ENCODE measurements around the gene SLIT3.

The SLIT3 gene

DNA sequence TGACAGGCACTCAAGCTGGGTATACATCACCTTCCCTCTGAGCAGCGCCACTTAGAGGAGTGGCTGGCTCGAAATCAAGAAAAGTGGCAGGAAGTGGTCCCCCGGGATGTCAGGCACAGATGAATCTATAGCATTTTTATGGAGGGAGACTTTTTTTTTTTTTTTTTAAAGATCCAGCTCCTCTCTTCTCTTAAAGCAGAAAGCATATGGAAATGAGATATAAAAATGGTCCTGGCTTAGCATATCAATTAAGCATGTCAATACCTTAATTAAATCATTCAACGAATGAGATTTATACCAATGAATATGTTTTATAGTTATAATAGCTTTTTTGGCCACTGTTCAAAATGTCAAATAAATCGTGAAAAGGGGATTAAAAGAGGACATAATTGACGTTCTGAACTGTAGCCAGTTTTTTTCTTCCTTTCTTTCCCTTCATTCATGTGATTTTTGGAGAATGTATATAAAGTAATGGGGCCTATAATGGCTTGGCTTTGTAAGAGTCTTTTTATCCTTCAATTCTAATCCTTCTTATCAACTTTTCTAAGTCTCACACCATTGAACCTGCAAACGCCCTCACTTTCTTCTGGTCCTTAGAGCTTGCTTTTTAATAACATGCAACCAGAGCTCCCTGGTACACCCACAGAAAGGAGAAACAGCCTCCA is 402.6 kb downstream of the SLIT3 start:
- H3K4me1 ChIP-seq (ENCODE audit: control insufficient read depth in 2 of 2, insufficient read depth in 2 of 2, low read length in 2 of 2): no peaks in the 10 kb centered on the region

DNA sequence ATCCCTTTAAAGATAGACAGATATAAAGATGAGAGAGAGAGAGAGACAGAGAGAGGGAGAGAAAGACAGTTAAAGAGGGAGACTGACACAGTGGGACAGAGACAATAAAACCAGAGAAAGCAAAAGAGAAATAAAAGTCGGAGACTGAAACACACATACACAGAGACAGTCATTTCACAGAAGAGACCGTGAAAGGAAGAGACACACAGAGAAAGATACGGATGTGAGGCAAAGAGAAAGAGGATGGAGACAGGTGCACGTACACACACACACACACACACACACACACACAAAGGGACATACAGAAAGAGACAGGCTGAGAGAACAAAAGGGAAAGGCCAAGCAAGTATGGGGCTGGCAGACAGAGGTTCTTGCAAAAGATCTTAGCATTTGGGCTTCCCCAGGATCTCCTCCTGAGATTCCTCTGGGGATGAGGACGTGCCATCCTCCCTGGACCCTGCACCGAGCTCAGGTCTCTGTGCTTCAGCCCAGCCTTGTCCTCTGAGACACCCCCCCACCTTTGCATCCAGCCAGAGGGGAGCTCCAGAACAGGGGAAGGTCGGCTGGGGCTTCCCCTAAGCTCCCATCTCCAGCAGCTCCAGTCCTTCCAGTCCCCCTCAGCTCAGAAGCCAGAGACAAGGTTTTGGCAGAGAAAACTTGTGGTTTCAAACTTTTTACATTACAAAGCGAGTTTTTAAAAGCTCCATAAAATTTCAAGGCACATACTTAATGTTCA is 403.4 kb downstream of the SLIT3 start:
- H3K9ac ChIP-seq (ENCODE audit: low read depth in 1 of 2, low read length in 2 of 2): no peak overlapping the region
- H3K4me3 ChIP-seq (ENCODE audit: low read length in 2 of 2): no peak overlapping the region
- no peaks in the 10 kb centered on the region for H3K27me3 ChIP-seq (ENCODE audit: control insufficient read depth in 2 of 2, insufficient read depth in 2 of 2, low read length in 2 of 2)
- H3K9me3 ChIP-seq (ENCODE audit: control insufficient read depth in 2 of 2, low read length in 2 of 2): no peaks in the 10 kb centered on the region
- no peaks in the 10 kb centered on the region for H3K36me3 ChIP-seq (ENCODE audit: control insufficient read depth in 2 of 2, insufficient read depth in 2 of 2, low read length in 2 of 2)
- H3K27ac ChIP-seq (ENCODE audit: low read depth in 2 of 2, low read length in 2 of 2): no peak overlapping the region
- H3K4me1 ChIP-seq (ENCODE audit: control insufficient read depth in 2 of 2, insufficient read depth in 2 of 2, low read length in 2 of 2): no peaks in the 10 kb centered on the region

More for the DNA sequence above, 402.6 kb downstream of the SLIT3 start:
- H3K27ac ChIP-seq (ENCODE audit: low read depth in 2 of 2, low read length in 2 of 2): no peak overlapping the region
- H3K36me3 ChIP-seq (ENCODE audit: control insufficient read depth in 2 of 2, insufficient read depth in 2 of 2, low read length in 2 of 2): no peaks in the 10 kb centered on the region
- no peaks in the 10 kb centered on the region for H3K9me3 ChIP-seq (ENCODE audit: control insufficient read depth in 2 of 2, low read length in 2 of 2)
- H3K9ac ChIP-seq (ENCODE audit: low read depth in 1 of 2, low read length in 2 of 2): no peak overlapping the region
- no peak overlapping the region for H3K4me3 ChIP-seq (ENCODE audit: low read length in 2 of 2)
- no peaks in the 10 kb centered on the region for H3K27me3 ChIP-seq (ENCODE audit: control insufficient read depth in 2 of 2, insufficient read depth in 2 of 2, low read length in 2 of 2)

DNA sequence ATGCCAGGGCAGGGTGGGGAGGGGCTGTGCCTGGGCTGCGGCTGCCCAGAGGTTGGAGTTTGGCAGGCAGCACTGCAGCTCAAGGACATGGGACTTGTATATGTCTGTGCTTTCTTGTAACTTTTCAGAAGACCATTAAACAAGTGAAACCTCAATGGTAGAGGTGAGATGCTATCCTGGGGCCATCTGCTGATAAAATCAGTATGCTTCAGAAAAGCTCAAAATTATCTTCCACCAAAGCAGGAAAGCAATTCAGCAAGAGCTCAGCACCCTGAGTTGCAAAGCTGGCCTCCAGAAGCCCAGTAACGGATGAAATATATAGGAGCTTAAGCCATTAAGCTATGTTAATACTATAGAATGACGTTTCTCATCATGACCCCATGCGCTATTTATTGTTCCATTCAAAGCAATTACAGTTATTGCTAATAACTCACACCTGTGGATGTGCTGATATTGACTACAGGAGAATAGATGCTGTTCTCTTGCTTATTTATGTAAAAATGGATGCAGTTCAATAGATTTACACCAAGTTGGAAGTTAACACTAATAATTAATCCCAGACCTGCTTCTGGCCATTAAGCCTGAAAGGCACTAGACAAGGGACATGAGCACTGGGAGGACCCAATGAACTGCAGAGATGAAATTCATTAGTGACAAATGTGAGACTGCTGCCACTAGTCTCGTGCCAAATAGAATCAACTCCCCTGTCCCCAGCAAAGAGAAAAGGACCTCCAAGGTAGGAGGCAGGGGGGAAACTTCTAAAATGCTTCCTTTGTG is 405.5 kb downstream of the SLIT3 start:
- no peak overlapping the region for H3K27ac ChIP-seq (ENCODE audit: low read depth in 2 of 2, low read length in 2 of 2)
- no peaks in the 10 kb centered on the region for H3K36me3 ChIP-seq (ENCODE audit: control insufficient read depth in 2 of 2, insufficient read depth in 2 of 2, low read length in 2 of 2)
- no peaks in the 10 kb centered on the region for H3K27me3 ChIP-seq (ENCODE audit: control insufficient read depth in 2 of 2, insufficient read depth in 2 of 2, low read length in 2 of 2)
- H3K9me3 ChIP-seq (ENCODE audit: control insufficient read depth in 2 of 2, low read length in 2 of 2): no peaks in the 10 kb centered on the region
- H3K4me3 ChIP-seq (ENCODE audit: low read length in 2 of 2): no peak overlapping the region
- H3K9ac ChIP-seq (ENCODE audit: low read depth in 1 of 2, low read length in 2 of 2): no peak overlapping the region
- H3K4me1 ChIP-seq (ENCODE audit: control insufficient read depth in 2 of 2, insufficient read depth in 2 of 2, low read length in 2 of 2): no peaks in the 10 kb centered on the region

DNA sequence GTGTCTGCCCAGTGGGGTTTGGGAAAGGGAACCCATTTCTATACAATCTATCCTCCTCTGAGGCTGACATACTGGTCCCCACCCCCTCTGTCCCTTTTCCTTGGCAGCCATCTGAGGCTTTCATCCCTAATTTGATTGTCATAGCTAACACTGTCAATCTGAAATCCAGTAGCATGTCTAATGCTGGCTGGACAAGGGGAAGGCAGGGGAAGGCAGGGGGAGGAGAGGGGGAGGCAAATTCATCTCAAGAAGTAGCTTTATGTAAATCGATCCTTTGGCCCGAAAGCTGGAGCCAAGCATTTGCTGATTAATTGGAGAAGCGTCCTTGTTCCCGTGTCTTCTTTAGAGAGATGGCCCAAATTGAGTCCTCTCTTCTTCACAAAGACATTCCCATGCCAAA is 407.7 kb downstream of the SLIT3 start:
- Histone ChIP-seq H3K4me3 (ENCODE audit: low read length in 2 of 2) (no peak overlapping the region), H3K9me3 (ENCODE audit: control insufficient read depth in 2 of 2, low read length in 2 of 2) (no peaks in the 10 kb centered on the region), H3K4me1 (ENCODE audit: control insufficient read depth in 2 of 2, insufficient read depth in 2 of 2, low read length in 2 of 2) (no peaks in the 10 kb centered on the region), H3K9ac (ENCODE audit: low read depth in 1 of 2, low read length in 2 of 2) (no peak overlapping the region), H3K27ac (ENCODE audit: low read depth in 2 of 2, low read length in 2 of 2) (no peak overlapping the region), H3K36me3 (ENCODE audit: control insufficient read depth in 2 of 2, insufficient read depth in 2 of 2, low read length in 2 of 2) (no peaks in the 10 kb centered on the region), H3K27me3 (ENCODE audit: control insufficient read depth in 2 of 2, insufficient read depth in 2 of 2, low read length in 2 of 2) (no peaks in the 10 kb centered on the region)

DNA sequence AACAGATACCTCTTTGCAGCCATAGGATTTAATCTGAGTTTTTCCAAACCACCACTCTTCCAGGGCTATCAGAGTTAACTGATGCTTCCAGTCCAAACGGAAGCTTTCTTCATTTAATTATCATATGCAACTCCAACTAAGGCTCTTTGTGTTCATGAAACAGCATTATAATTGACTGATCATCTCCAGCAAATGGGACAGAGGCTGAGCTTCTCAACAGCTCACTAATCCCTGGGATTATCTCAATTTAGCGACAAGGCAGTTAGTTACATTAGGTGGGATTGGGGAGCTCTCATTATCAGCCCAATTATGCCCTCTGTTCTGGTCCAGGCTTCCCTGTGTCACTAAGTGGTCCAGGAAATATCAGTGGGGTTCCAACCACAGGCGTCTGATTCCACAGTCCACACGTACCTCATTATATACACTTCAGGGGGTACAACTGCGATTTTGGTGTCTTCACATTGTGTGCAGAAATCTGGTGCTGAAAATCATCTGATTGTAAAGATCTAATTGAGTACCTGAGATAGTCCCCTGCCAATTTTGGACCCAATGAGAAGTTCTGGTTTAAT is 408.2 kb downstream of the SLIT3 start:
- no peaks in the 10 kb centered on the region for H3K4me1 ChIP-seq (ENCODE audit: control insufficient read depth in 2 of 2, insufficient read depth in 2 of 2, low read length in 2 of 2)
- no peak overlapping the region for H3K4me3 ChIP-seq (ENCODE audit: low read length in 2 of 2)
- H3K36me3 ChIP-seq (ENCODE audit: control insufficient read depth in 2 of 2, insufficient read depth in 2 of 2, low read length in 2 of 2): no peaks in the 10 kb centered on the region
- H3K9ac ChIP-seq (ENCODE audit: low read depth in 1 of 2, low read length in 2 of 2): no peak overlapping the region
- no peaks in the 10 kb centered on the region for H3K27me3 ChIP-seq (ENCODE audit: control insufficient read depth in 2 of 2, insufficient read depth in 2 of 2, low read length in 2 of 2)
- no peak overlapping the region for H3K27ac ChIP-seq (ENCODE audit: low read depth in 2 of 2, low read length in 2 of 2)
- H3K9me3 ChIP-seq (ENCODE audit: control insufficient read depth in 2 of 2, low read length in 2 of 2): no peaks in the 10 kb centered on the region

DNA sequence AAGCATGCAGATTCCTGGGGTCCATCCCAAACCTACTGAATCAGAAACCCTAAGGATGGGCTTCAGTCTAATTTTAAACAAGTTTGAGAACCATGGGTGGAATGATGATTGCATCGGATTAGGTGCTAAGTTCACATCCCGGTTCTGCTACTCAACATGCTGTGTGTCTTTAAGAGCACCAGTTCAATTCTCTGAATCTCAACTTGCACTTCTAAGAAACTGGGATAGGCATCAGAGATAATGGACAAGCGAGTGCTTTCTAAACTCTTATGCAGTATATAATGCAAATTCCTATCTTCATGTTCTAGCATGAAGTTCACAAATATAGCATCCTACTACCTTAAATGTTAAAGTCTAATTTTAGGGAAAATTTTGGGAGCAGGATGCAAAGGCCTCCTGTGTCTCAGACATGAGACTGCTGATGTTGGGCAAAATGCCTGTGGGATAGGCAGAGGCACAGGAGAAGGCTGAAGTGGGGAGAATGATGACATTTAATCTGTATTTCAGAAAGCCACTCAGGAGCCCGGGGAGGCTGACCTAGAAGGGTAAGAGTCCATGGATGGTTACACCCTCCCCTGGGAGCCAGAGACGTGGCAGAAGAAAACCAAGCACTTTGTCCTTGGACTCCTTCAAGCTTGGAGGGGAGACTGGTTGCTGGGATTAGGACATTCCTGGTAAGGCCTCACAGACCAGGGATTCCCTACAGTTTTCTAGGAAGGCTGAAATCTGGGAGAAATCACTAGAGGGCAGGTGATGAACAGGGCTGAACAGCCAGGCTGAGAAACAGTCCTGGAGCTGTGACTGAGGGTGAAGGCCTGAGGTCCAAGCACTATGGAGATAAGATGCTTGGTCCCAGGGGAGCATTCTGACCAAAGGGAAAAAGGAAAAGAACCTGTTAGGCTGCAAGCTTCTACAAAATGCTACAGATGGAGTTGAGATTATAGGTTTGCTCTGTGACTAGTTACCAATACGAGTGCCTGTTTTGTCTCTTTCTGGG is 409.8 kb downstream of the SLIT3 start:
- H3K4me3 ChIP-seq (ENCODE audit: low read length in 2 of 2): no peak overlapping the region

DNA sequence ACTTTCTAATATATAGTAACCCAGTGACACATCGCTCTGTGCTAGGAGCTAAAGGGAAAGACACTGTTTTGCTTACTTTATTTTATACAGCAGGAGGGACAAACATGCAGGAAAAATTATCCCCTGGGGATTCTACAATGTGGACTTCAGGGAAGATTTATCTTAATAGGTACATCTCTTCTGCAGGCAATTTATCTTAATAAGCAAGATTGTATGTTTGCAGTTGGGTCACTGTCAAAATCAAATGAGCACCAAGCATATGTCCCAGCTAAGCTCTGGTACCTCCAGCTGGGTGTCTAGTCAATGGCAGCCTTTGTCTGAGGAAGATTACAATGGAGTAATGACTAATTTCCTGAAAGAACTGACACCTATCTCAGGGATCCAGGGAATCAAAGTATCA is 411.9 kb downstream of the SLIT3 start:
- H3K9me3 ChIP-seq (ENCODE audit: control insufficient read depth in 2 of 2, low read length in 2 of 2): no peaks in the 10 kb centered on the region
- no peak overlapping the region for H3K9ac ChIP-seq (ENCODE audit: low read depth in 1 of 2, low read length in 2 of 2)
- H3K27me3 ChIP-seq (ENCODE audit: control insufficient read depth in 2 of 2, insufficient read depth in 2 of 2, low read length in 2 of 2): no peaks in the 10 kb centered on the region
- no peak overlapping the region for H3K27ac ChIP-seq (ENCODE audit: low read depth in 2 of 2, low read length in 2 of 2)
- H3K36me3 ChIP-seq (ENCODE audit: control insufficient read depth in 2 of 2, insufficient read depth in 2 of 2, low read length in 2 of 2): no peaks in the 10 kb centered on the region
- H3K4me1 ChIP-seq (ENCODE audit: control insufficient read depth in 2 of 2, insufficient read depth in 2 of 2, low read length in 2 of 2): no peaks in the 10 kb centered on the region
- H3K4me3 ChIP-seq (ENCODE audit: low read length in 2 of 2): no peak overlapping the region

More for the DNA sequence above, 409.8 kb downstream of the SLIT3 start:
- no peak overlapping the region for H3K9ac ChIP-seq (ENCODE audit: low read depth in 1 of 2, low read length in 2 of 2)
- no peaks in the 10 kb centered on the region for H3K27me3 ChIP-seq (ENCODE audit: control insufficient read depth in 2 of 2, insufficient read depth in 2 of 2, low read length in 2 of 2)
- H3K4me1 ChIP-seq (ENCODE audit: control insufficient read depth in 2 of 2, insufficient read depth in 2 of 2, low read length in 2 of 2): no peaks in the 10 kb centered on the region
- no peak overlapping the region for H3K27ac ChIP-seq (ENCODE audit: low read depth in 2 of 2, low read length in 2 of 2)
- no peaks in the 10 kb centered on the region for H3K9me3 ChIP-seq (ENCODE audit: control insufficient read depth in 2 of 2, low read length in 2 of 2)
- no peaks in the 10 kb centered on the region for H3K36me3 ChIP-seq (ENCODE audit: control insufficient read depth in 2 of 2, insufficient read depth in 2 of 2, low read length in 2 of 2)

DNA sequence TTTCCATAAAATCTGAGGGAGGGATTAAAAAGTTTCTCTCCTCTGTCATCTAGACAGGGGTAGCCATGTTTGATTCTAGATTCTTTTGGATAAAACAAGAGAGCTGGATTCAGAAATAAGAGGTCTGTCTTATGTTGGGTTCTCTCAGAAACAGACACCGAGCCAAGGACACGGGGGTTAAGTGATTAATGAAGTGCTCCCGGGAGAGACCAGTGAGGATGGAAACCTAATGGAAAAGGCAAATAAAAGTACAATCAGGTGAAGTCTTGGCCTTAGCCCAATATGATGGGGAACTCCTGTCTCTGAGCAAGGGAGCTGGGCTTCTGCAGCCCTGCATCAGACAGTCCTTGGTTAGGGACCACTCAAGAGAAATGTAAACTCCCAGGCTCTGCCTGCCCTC is 413.0 kb downstream of the SLIT3 start:
- H3K9me3 ChIP-seq (ENCODE audit: control insufficient read depth in 2 of 2, low read length in 2 of 2): no peaks in the 10 kb centered on the region
- H3K27me3 ChIP-seq (ENCODE audit: control insufficient read depth in 2 of 2, insufficient read depth in 2 of 2, low read length in 2 of 2): no peaks in the 10 kb centered on the region
- H3K36me3 ChIP-seq (ENCODE audit: control insufficient read depth in 2 of 2, insufficient read depth in 2 of 2, low read length in 2 of 2): no peaks in the 10 kb centered on the region
- no peak overlapping the region for H3K27ac ChIP-seq (ENCODE audit: low read depth in 2 of 2, low read length in 2 of 2)
- no peaks in the 10 kb centered on the region for H3K4me1 ChIP-seq (ENCODE audit: control insufficient read depth in 2 of 2, insufficient read depth in 2 of 2, low read length in 2 of 2)
- H3K9ac ChIP-seq (ENCODE audit: low read depth in 1 of 2, low read length in 2 of 2): no peak overlapping the region
- H3K4me3 ChIP-seq (ENCODE audit: low read length in 2 of 2): no peak overlapping the region

DNA sequence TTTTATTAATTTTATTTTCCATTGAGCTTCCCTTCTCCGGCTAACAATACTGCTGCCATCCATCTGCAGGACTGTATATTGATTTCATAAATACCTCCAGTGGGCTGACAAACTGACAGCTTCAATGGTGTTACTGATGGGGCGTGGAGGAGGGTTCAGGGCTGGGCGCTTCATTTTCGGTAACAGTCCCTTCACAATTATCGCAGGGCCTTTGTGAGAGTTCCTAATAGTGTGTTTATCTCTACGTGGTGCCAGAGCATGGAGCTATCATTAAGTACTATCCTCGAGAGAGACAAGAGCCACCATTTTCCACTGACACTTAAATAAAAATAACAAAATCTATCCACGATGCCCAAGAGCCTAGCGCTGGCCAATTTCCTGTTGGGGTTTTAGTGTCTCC is 414.8 kb downstream of the SLIT3 start:
- H3K27ac ChIP-seq (ENCODE audit: low read depth in 2 of 2, low read length in 2 of 2): no peak overlapping the region
- H3K27me3 ChIP-seq (ENCODE audit: control insufficient read depth in 2 of 2, insufficient read depth in 2 of 2, low read length in 2 of 2): no peaks in the 10 kb centered on the region
- no peaks in the 10 kb centered on the region for H3K4me1 ChIP-seq (ENCODE audit: control insufficient read depth in 2 of 2, insufficient read depth in 2 of 2, low read length in 2 of 2)
- H3K9ac ChIP-seq (ENCODE audit: low read depth in 1 of 2, low read length in 2 of 2): no peak overlapping the region
- H3K36me3 ChIP-seq (ENCODE audit: control insufficient read depth in 2 of 2, insufficient read depth in 2 of 2, low read length in 2 of 2): no peaks in the 10 kb centered on the region
- H3K4me3 ChIP-seq (ENCODE audit: low read length in 2 of 2): no peak overlapping the region
- no peaks in the 10 kb centered on the region for H3K9me3 ChIP-seq (ENCODE audit: control insufficient read depth in 2 of 2, low read length in 2 of 2)
